Hindlimb muscle (tissue), 1 donor: Measurements from ENCODE around the gene DOCK2. TPM values are rescaled to one million over a fixed set of nuclear protein-coding genes. Genes with fewer than 3 reads are reported as not detected.
"Not testable (repeated sequence)": the region's sequence is repeated elsewhere in the genome, so short reads cannot be mapped to it uniquely, and the experiment has no call there.

ENCODE experiments used
- DNase-seq: peaks from one replicate; pipeline ENCODE4 v3.0.0-alpha.2; 2013
- polyA plus RNA-seq: library from polyadenylated mRNA; unstranded; fragments of 120-200 nt; gene quantifications from one replicate; pipeline ENCODE4 v1.2.1, GENCODE V29; 2013; ENCODE audit not compliant: insufficient read length

The DOCK2 gene
- polyA plus RNA-seq, 1 donor = 5.0 TPM

GRCh38 chr5:169641253-169641652 is 4.2 kb downstream of the DOCK2 start:
- no peak for DNase-seq

GRCh38 chr5:169646856-169647255 is 9.8 kb downstream of the DOCK2 start:
- DNase-seq = no peak

- peak; percentile 13 for DNase-seq
Observed at GRCh38 chr5:169647566-169647965, 10.5 kb downstream of the DOCK2 start.

GRCh38 chr5:169648725-169649310 is 11.7 kb downstream of the DOCK2 start:
- no peak for DNase-seq

- DNase-seq = no peak
Observed at GRCh38 chr5:169649486-169649885, 12.4 kb downstream of the DOCK2 start.

- no peak for DNase-seq
Observed at GRCh38 chr5:169650701-169651331, 13.7 kb downstream of the DOCK2 start.

GRCh38 chr5:169651526-169651925 is 14.5 kb downstream of the DOCK2 start:
- DNase-seq = no peak

- no peak for DNase-seq
Observed at GRCh38 chr5:169652057-169652456, 15.0 kb downstream of the DOCK2 start.

- no peak for DNase-seq
Observed at GRCh38 chr5:169653091-169653490, 16.0 kb downstream of the DOCK2 start.

GRCh38 chr5:169655353-169655752 is 18.3 kb downstream of the DOCK2 start:
- DNase-seq = no peak

- no peak for DNase-seq
Observed at GRCh38 chr5:169656125-169656901, 19.2 kb downstream of the DOCK2 start.

- no peak for DNase-seq
Observed at GRCh38 chr5:169657127-169657526, 20.1 kb downstream of the DOCK2 start.

GRCh38 chr5:169662451-169662850 is 25.4 kb downstream of the DOCK2 start:
- not testable (repeated sequence) for DNase-seq

GRCh38 chr5:169663537-169663936 is 26.5 kb downstream of the DOCK2 start:
- no peak for DNase-seq

GRCh38 chr5:169666365-169666764 is 29.3 kb downstream of the DOCK2 start:
- DNase-seq = no peak

GRCh38 chr5:169667896-169668674 is 31.0 kb downstream of the DOCK2 start:
- DNase-seq = no peak

GRCh38 chr5:169668732-169669131 is 31.7 kb downstream of the DOCK2 start:
- DNase-seq = no peak

- DNase-seq = no peak
Observed at GRCh38 chr5:169670769-169671525, 33.9 kb downstream of the DOCK2 start.

- no peak for DNase-seq
Observed at GRCh38 chr5:169682026-169682425, 45.0 kb downstream of the DOCK2 start.

- DNase-seq = no peak
Observed at GRCh38 chr5:169686137-169686536, 49.1 kb downstream of the DOCK2 start.

GRCh38 chr5:169688106-169688505 is 51.0 kb downstream of the DOCK2 start:
- DNase-seq = no peak

GRCh38 chr5:169691471-169691870 is 54.4 kb downstream of the DOCK2 start:
- DNase-seq = no peak
